H1 (cell line): ENCODE measurements around the gene RPL7L1. TPM values are rescaled to one million over a fixed set of nuclear protein-coding genes. Genes with fewer than 3 reads are reported as not detected.
"Not testable (repeated sequence)": the region's sequence is repeated elsewhere in the genome, so short reads cannot be mapped to it uniquely, and the experiment has no call there.

Source experiments
- CTCF ChIA-PET: fragments of 300-600 bp; sonication (Branson Sonifier 250); formaldehyde crosslinking; loops from one replicate; lab custom pipeline; 2021; ENCODE audit not compliant: partially characterized antibody; lab: Charles Lee
- POLR2A ChIA-PET: fragments of 300-600 bp; sonication (Branson Sonifier 250); formaldehyde crosslinking; loops from one replicate; lab custom pipeline; 2021; ENCODE audit warnings: inconsistent platforms; ENCODE audit not compliant: partially characterized antibody; lab: Charles Lee
- DNase-seq, 2 experiments: peaks; one replicate each; pipeline versions ENCODE4 v3.0.0 to v3.0.0-alpha.2; 2010 to 2022; ENCODE audit warnings: low spot score in 2 of 2, low read depth in 1 of 2, mixed read lengths in 1 of 2
- FAIRE-seq: peaks from 2 replicates; lab custom pipeline; 2011; peaks lifted over from hg19 to GRCh38; lab: Jason Lieb, UNC
- H2AFZ ChIP-seq: 2 replicates; pipeline ENCODE4 v1.8.1; 2012; ENCODE audit warnings: low read length, inconsistent platforms
- H2AK5ac ChIP-seq: 2 replicates; pipeline ENCODE4 v1.6.1; 2013; ENCODE audit warnings: low read depth, low read length
- H2BK120ac ChIP-seq: replicated peaks from 2 replicates; pipeline ENCODE3; 2013; ENCODE audit warnings: low read depth, low read length, inconsistent platforms
- H2BK12ac ChIP-seq: 2 replicates; pipeline ENCODE4 v1.6.1; 2013; ENCODE audit warnings: low read depth, low read length
- H2BK15ac ChIP-seq: 2 replicates; pipeline ENCODE4 v1.6.1; 2013; ENCODE audit warnings: low read length
- H2BK20ac ChIP-seq: 2 replicates; pipeline ENCODE4 v1.6.1; 2013; ENCODE audit warnings: low read length
- H2BK5ac ChIP-seq: 2 replicates; pipeline ENCODE4 v1.6.1; 2013; ENCODE audit warnings: low read depth, low read length
- H3K14ac ChIP-seq: 2 replicates; pipeline ENCODE4 v1.6.1; 2013; ENCODE audit warnings: inconsistent platforms; ENCODE audit not compliant: insufficient read length
- H3K18ac ChIP-seq: 2 replicates; pipeline ENCODE4 v1.6.1; 2013; ENCODE audit warnings: low read length; ENCODE audit errors: extremely low read depth
- H3K23ac ChIP-seq: 2 replicates; pipeline ENCODE4 v1.6.1; 2013; ENCODE audit warnings: inconsistent platforms; ENCODE audit not compliant: insufficient read length
- H3K23me2 ChIP-seq: 2 replicates; pipeline ENCODE4 v1.6.1; 2013; ENCODE audit warnings: low read depth, low read length
- H3K27ac ChIP-seq: 2 replicates; pipeline ENCODE4 v1.6.1; 2011; ENCODE audit warnings: low read depth, low read length, inconsistent platforms
- H3K27me3 ChIP-seq, 4 experiments: replicated peaks in 1 of 4; 1 replicate in 1 of 4; 2 replicates in 3 of 4; pipeline versions ENCODE4 v1.6.1 to v1.8.1; 2011 to 2013; ENCODE audit warnings: low read length in 3 of 4, mild to moderate bottlenecking in 3 of 4, inconsistent platforms in 2 of 4, mixed read lengths in 2 of 4, moderate library complexity in 1 of 4; ENCODE audit not compliant: control insufficient read depth in 3 of 4, insufficient read depth in 3 of 4; ENCODE audit errors: extremely low read depth in 1 of 4
- H3K36me3 ChIP-seq, 4 experiments: 2 replicates each; pipeline versions ENCODE4 v1.6.1 to v1.8.1; 2011 to 2013; ENCODE audit warnings: mild to moderate bottlenecking in 4 of 4, low read length in 3 of 4, moderate library complexity in 2 of 4, control low read depth in 1 of 4, inconsistent platforms in 1 of 4; ENCODE audit not compliant: insufficient read depth in 4 of 4, control insufficient read depth in 2 of 4
- H3K4ac ChIP-seq: replicated peaks from 2 replicates; pipeline ENCODE3; 2013; ENCODE audit warnings: low read length, low read depth, mixed read lengths, inconsistent platforms; ENCODE audit not compliant: insufficient read length
- H3K4me1 ChIP-seq, 4 experiments: replicated peaks in 1 of 4; 1 replicate in 1 of 4; 2 replicates in 3 of 4; pipeline versions ENCODE4 v1.6.1 to v1.8.1; 2011 to 2013; ENCODE audit warnings: low read length in 3 of 4, inconsistent platforms in 2 of 4, mixed read lengths in 1 of 4; ENCODE audit not compliant: insufficient read depth in 4 of 4, control insufficient read depth in 3 of 4
- H3K4me2 ChIP-seq, 2 experiments: 2 replicates each; pipeline versions ENCODE4 v1.6.1 to v1.8.1; 2011 to 2013; ENCODE audit warnings: low read depth in 2 of 2, low read length in 2 of 2, control low read depth in 1 of 2, inconsistent platforms in 1 of 2, mild to moderate bottlenecking in 1 of 2; ENCODE audit not compliant: insufficient read depth in 1 of 2
- H3K4me3 ChIP-seq, 4 experiments: fragments of 200-600, 300-600 bp in 1 of 4; sonication (generic), shearing (Covaris generic), sonication (Bioruptor Twin) in 1 of 4; 2 replicates each; pipeline versions ENCODE4 v1.5.1 to v1.8.1; 2011 to 2016; ENCODE audit warnings: low read length in 4 of 4, low read depth in 3 of 4, control low read depth in 2 of 4, inconsistent platforms in 2 of 4, mild to moderate bottlenecking in 2 of 4, mixed read lengths in 1 of 4, moderate library complexity in 1 of 4; ENCODE audit not compliant: insufficient read depth in 2 of 4; ENCODE audit errors: extremely low read depth in 1 of 4
- H3K56ac ChIP-seq: replicated peaks from 2 replicates; pipeline ENCODE3; 2013; ENCODE audit warnings: low read depth, mild to moderate bottlenecking, mixed read lengths, low read length, inconsistent platforms; ENCODE audit not compliant: insufficient read length
- H3K79me1 ChIP-seq: 2 replicates; pipeline ENCODE4 v1.6.1; 2013; ENCODE audit warnings: low read depth, low read length, control low read depth
- H3K79me2 ChIP-seq, 2 experiments: 2 replicates each; pipeline versions ENCODE4 v1.6.1 to v1.8.1; 2012 to 2013; ENCODE audit warnings: low read length in 2 of 2, mild to moderate bottlenecking in 2 of 2, inconsistent platforms in 1 of 2; ENCODE audit not compliant: insufficient read depth in 2 of 2, control insufficient read depth in 1 of 2
- H3K9ac ChIP-seq, 4 experiments: replicated peaks in 1 of 4; 1 replicate in 1 of 4; 2 replicates in 3 of 4; pipeline versions ENCODE4 v1.6.1 to v1.8.1; 2011 to 2013; ENCODE audit warnings: low read depth in 3 of 4, low read length in 3 of 4, control low read depth in 2 of 4, mild to moderate bottlenecking in 2 of 4, moderate library complexity in 2 of 4, inconsistent platforms in 1 of 4; ENCODE audit errors: extremely low read depth in 1 of 4
- H3K9me3 ChIP-seq, 2 experiments: 2 replicates each; pipeline versions ENCODE4 v1.6.1 to v1.8.1; 2012 to 2013; ENCODE audit warnings: mild to moderate bottlenecking in 2 of 2, moderate library complexity in 2 of 2, control low read depth in 1 of 2, inconsistent platforms in 1 of 2, low read depth in 1 of 2, low read length in 1 of 2, mixed read lengths in 1 of 2; ENCODE audit not compliant: insufficient read depth in 2 of 2
- H4K20me1 ChIP-seq, 2 experiments: replicated peaks in 1 of 2; 2 replicates each; pipeline versions ENCODE3 to v1.8.1; 2011 to 2013; ENCODE audit warnings: inconsistent platforms in 2 of 2, low read length in 2 of 2, mild to moderate bottlenecking in 1 of 2; ENCODE audit not compliant: insufficient read depth in 2 of 2, control insufficient read depth in 1 of 2
- H4K5ac ChIP-seq: 2 replicates; pipeline ENCODE4 v1.6.1; 2013; ENCODE audit warnings: low read length, low read depth, mixed read lengths, inconsistent platforms; ENCODE audit not compliant: insufficient read length
- H4K8ac ChIP-seq: 2 replicates; pipeline ENCODE4 v1.8.0; 2013; ENCODE audit warnings: mild to moderate bottlenecking, moderate library complexity, low read length, inconsistent platforms; ENCODE audit not compliant: insufficient read depth; ENCODE audit errors: extremely low read depth
- H4K91ac ChIP-seq: replicated peaks from 2 replicates; pipeline ENCODE3; 2013; ENCODE audit warnings: low read length, mixed read lengths, inconsistent platforms; ENCODE audit not compliant: insufficient read length
- WGBS, 2 experiments: shearing (Covaris generic) in 1 of 2; methylation state at CpG; one replicate each; pipeline versions ENCODE4 v1.1.6 to v1.1.7; 2013 to 2015; ENCODE audit warnings: low lambda C conversion rate in 2 of 2, mixed read lengths in 2 of 2, inconsistent platforms in 1 of 2, low coverage in 1 of 2, missing lambda C conversion rate in 1 of 2; ENCODE audit not compliant: insufficient replicate concordance in 2 of 2, insufficient coverage in 1 of 2, insufficient read length in 1 of 2; ENCODE audit errors: extremely low coverage in 1 of 2, missing lambda C conversion rate in 1 of 2; 5-methylcytosine and 5-hydroxymethylcytosine counted together
- polyA plus RNA-seq, 7 experiments: library from polyadenylated mRNA; depleted of rRNA in 3 of 7; stranded (reverse) in 5 of 7; unstranded in 2 of 7; fragments of >200 nt in 5 of 7; fragments of 200-250 nt in 2 of 7; gene quantifications; 1 replicate in 5 of 7; 2 replicates in 1 of 7; 4 replicates in 1 of 7; pipeline versions ENCODE4 v1.2.1 to v1.2.3, GENCODE V29; 2011 to 2013; ENCODE audit warnings: missing spikeins in 2 of 7, mixed read lengths in 2 of 7
- total RNA-seq: library from RNA; stranded (reverse); fragmentation: NEBNext Ultra II Directional; extraction: Animal tissue kit (Norgen Biotek cat#: 25700); gene quantifications from 2 replicates; pipeline ENCODE4 v1.2.1, GENCODE V29; 2021

Gene RPL7L1
- total and polyA plus RNA-seq, 2 of the 8 experiments (the other 6 are each of a cell fraction or from before 2014, with no cell fraction given) = 31.0 to 117 TPM

DNA sequence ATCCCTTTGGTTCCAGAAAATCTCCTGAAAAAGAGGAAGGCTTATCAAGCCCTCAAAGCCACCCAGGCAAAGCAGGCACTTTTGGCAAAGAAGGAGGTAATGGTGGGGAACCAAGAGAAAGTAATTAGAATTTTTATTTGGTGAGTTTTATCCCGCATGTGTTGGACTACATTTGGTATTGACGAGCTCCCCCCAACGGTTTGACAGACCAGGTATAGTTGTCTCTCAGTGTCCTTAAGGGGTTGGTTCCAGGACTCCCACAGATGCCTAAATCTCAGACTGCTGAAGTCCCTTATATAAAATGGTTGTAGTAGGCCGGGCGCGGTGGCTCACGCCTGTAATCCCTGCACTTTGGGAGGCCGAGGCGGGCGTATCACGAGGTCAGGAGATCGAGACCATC lies 1.5 kb downstream of the RPL7L1 start:
- H3K23ac ChIP-seq, H4K8ac ChIP-seq, H2BK5ac ChIP-seq, H3K27me3 ChIP-seq, H2BK15ac ChIP-seq, H2AFZ ChIP-seq, H2BK120ac ChIP-seq, H4K91ac ChIP-seq, H3K4me1 ChIP-seq, H3K23me2 ChIP-seq, FAIRE-seq, H3K27ac ChIP-seq, H3K56ac ChIP-seq, H2BK12ac ChIP-seq, H3K18ac ChIP-seq, H4K5ac ChIP-seq, H3K9me3 ChIP-seq, H3K14ac ChIP-seq, H3K4ac ChIP-seq, H2BK20ac ChIP-seq, H3K79me1 ChIP-seq, H2AK5ac ChIP-seq, DNase-seq: not testable (repeated sequence)
- Histone ChIP-seq H3K4me2 (peak overlapping the region; percentile 71 to 95; a peak in 3 of 4 replicates), H4K20me1 (peaks cover 3 to 14% of the 10 kb centered on the region in 2 experiments), H3K36me3 (peaks cover 24 to 42% (median 37%) of the 10 kb centered on the region in 4 experiments), H3K79me2 (peaks cover 3 to 41% of the 10 kb centered on the region in 2 experiments; a peak in 3 of 4 replicates), H3K9ac (peak overlapping the region in 2 of 4 experiments; percentile 8 to 25; a peak in 3 of 7 replicates), H3K4me3 (peak overlapping the region in 3 of 4 experiments; percentile 89 to 99 (median 98); a peak in 5 of 8 replicates)
- ChIA-PET CTCF (interaction anchor here (0.7 to 1.6 kb wide), 4 partner anchors 18 to 174 kb away, joined by 3 to 4 read pairs (median 4); no protein-coding TSS in a partner anchor), POLR2A (interaction anchor here (0.6 to 7.2 kb wide), 10 partner anchors 9 to 191 kb away, joined by 3 to 130 read pairs (median 6); partner anchors contain the start of genes CNPY3, KLHDC3, MEA1 and TBCC)
- WGBS, 2 experiments = 91% methylated on average over 12 of the region's 12 CpGs; no CpG with 5 or more reads in 1 of the 2 experiments
